Activated CD4-positive, alpha-beta T cell treated with anti-CD3 and anti-CD28 coated beads, Interleukin-2, amount 50 U/mL, for 24 hours (primary cell): ENCODE data around the gene C2orf80.
"Not testable (repeated sequence)": the region's sequence is repeated elsewhere in the genome, so short reads cannot be mapped to it uniquely, and the experiment has no call there.

Source experiments
- DNase-seq, 2 donors: peaks; one replicate each; pipeline ENCODE4 v3.0.0-alpha.2; 2020; ENCODE audit warnings: low read depth in 1 of 2, low spot score in 1 of 2

Gene C2orf80

DNA sequence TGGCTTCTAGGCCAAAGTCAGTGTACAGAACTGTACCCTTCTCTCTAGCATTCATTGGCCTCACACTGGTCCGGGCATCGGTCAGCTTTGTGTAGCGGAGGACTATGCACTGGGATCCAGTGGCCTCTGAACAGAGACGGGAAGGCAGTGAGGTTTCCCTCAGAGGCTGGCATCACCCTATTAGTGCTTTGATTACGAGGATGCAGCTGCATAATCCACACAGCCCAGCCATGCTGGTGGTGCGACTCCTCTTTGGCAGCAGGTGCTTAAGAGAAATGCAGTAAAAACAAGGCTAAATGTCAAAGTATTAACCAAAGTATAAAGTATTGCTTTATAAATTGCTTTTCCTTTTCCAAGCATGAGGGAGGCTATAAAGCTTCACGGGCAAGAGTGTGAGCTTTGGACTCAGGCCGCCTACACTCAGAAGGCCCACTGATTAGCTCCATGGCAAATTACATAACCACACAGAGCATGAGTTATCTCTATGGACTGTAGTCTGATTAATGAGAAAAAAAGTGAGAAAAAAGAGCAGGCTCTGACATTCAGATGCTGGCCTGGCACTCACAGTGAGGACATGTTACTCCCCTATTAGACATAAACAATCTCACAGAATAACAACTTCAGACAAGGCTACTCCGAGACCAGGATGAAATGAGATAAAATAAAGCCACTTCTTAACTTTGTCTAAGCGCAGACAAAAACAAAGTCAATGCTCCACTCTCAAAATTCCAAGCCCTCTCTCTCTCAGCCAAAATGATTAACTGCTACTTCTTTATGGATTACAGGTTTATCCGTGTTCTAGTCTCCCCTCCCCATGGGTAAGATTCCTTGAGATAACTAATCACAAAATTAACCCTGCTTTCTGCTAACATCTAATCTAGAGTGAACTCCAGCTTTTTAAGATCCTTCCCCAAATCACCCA lies 53.8 kb downstream of the C2orf80 start:
- DNase-seq, result no peak

DNA sequence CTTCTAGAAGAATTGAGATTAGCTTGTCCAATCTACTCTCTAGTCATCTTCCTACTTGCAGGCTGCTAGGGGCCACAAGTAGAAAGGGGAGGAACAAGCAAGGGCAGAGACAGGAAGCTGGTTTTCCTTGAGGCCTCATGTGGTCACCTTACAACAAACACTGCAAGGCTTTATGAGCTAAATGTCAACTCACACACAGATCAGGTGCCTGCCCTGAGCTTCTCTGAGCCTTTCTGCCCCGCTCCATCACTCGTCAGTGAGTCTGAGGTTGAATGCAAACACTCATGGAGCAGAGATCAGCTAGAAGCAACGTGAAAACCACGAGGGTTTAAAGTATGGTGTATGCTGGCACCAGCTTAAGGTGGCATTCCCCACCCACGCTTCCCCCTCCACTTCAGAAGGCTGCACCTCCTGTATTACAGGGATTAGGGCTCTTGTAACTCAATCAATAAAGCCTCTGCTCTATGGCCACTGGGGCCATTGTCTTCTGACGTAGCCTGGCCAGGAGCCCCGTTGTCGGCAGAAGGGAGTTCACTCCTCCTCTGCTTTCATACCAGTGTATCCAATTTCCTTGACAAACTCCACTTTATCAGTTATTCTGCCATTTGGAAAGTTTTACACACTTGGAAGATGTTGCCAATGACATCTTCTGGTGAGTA lies 54.8 kb downstream of the C2orf80 start:
- DNase-seq, result no peak

DNA sequence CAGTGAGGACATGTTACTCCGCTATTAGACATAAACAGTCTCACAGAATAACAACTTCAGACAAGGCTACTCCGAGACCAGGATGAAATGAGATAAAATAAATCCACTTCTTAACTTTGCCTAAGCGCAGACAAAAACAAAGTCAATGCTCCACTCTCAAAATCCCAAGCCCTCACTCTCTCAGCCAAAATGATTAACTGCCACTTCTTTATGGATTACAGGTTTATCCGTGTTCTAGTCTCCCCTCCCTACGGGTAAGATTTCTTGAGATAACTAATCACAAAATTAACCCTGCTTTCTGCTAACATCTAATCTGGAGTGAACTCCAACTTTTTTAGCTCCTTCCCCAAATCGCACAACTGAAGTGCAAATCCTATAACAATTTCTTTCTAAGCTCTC lies 59.1 kb downstream of the C2orf80 start:
- DNase-seq, result no peak

DNA sequence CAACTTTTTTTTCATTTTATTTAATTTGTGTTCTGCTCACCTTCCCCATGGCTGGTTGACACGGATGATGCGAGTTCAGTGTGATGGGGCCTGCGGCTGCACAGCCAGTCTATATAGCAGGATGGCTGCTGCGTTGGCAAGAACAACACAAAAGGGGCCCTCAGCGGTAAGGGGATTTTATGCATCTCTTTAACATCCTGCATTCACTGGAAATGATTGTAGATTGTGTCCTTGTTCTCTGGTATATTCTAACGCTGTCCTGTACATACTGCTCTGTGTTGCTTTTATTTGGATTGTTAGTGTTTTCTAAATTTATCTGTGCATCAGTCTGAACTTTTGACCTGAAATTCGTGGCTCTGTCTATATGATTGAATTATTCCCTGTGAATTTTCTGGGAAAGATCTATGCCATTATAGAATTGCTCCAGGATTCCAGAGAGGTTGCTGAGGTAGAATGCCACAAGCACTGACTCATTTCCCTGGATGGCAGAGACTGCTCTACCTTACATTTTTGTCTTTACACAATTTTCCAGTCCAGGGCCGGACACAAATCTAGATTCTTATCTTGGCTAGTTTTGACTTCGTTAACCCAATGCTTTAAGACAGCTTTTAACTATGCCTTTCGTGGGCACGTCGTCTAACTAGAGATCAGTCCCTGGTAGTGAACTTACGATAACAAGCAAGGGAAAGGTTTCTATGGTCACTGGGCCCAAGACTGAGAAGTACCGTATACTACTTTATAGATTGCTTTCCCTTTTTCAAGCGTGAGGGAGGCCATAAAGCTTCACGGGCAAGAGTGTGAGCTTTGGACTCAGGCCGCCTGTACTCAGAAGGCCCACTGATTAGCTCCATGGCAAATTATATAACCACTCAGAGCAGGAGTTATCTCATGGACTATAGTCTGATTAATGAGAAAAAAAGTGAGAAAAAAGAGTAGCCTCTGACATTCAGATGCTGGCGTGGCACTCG lies 59.8 kb downstream of the C2orf80 start, which contains the start of gene CRYGC:
CRYGC (minus strand) TSS at position 85 of the 968 bp plus-strand sequence; CDS start at position 49, 36 bp downstream.
- no peak for DNase-seq

DNA sequence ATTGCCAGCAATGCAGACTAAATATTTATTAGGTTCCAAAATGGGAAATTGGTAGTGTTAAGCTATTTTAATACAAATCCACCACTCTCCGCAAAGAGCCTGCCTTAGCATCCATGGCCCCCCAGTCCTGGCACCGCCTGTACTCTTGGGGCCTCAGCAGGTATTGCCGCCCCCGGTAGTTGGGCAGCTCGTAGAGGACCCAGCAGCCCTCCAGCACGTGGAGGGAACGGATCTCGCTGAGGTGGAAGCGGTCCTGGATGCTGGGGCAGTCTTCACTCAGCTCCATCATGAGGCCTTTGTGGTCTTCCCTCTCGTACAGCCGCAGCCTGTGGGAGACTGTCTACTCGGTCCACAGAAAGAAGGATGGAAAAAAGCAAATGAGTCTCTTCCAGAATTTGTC lies 61.7 kb downstream of the C2orf80 start:
- no peak for DNase-seq

DNA sequence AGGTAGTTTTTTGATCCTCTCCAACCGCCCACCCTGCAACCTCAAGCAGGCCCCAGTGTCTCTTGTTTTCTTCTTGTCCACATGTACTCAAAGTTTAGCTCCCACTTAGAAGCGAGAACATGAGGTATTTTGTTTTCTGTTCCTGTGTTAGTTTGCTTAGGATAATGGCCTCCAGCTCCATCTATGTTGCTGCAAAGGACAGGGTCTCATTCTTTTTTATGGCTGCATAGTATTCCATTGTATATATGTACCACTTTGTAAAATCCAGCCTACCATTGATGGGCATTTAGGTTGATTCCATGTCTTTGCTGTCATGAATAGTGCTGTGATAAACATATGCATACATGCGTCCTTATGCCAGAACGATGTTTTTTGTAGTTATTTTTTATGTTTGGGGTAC lies 62.7 kb downstream of the C2orf80 start:
- no peak for DNase-seq

DNA sequence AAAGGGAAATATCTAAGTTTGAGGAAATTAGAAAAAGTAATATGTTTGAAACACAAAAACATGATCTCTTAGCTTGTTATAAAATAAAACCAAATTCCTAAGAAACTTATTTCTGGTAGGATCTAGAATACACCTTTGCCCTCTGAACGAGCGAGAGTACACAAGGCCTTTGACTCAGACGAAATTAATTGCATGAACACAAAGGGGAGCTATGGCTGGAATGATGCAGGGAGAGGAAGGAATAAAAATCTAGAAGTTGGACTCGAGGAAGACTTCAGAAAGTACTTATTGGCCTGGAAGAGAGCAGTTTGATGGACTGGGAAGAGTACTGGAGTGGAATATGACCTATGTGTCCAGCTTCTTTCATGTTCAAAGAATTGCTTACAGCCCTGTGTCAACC lies 64.6 kb downstream of the C2orf80 start:
- no peak for DNase-seq

DNA sequence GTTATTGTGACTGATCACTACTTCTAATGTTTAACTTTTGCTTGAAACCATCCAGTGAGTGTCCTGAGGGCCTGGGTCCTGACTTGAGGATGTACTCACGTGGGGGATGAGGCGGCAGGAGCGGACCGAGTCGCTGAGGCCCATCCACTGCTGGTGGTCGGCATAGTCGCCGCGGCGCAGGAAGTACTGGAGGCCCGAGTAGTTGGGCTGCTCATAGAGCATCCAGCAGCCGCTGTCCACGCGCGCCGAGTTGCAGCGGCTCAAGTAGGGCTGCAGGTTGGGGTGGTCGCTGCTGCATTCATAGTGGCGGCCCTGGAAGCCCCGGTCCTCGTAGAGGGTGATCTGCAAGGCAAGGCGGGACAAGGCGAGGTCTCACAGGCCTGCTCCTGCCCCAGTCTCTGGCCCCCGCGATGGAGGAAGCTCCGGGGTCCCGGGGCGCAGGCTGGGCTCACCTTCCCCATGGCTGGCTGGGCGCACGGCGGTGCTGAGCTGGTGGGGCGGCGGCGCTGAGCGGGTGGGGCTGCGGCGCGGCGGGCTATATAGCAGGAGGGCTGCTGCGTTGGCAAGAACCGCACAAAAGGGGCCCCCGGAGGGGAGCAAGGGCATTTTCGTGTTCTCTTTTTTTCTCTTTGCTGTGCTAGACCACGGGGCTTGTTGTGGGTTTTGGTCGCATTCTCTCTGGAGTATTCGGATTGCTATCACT lies 65.7 kb downstream of the C2orf80 start, which contains the start of gene CRYGD:
CRYGD (minus strand) TSS at position 512 of the 703 bp plus-strand sequence; CDS start at position 461, 51 bp downstream.
- not testable (repeated sequence) for DNase-seq

DNA sequence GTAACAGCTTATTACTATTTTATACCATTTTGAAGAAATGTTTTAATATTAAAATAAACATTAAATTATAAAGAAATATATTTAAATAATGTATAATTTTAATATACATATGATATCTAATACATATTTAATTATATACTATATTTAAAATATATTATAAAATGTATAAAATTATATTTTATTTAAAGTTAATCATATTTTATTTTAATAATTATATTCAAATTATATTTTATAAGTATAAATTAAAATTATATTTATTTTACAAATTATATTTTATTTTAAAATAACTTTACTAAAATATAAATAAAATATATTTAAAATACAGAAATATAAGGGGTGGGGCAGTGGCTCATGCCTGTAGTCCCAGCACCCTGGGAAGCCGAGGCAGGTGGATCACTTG lies 67.6 kb downstream of the C2orf80 start:
- no peak for DNase-seq

DNA sequence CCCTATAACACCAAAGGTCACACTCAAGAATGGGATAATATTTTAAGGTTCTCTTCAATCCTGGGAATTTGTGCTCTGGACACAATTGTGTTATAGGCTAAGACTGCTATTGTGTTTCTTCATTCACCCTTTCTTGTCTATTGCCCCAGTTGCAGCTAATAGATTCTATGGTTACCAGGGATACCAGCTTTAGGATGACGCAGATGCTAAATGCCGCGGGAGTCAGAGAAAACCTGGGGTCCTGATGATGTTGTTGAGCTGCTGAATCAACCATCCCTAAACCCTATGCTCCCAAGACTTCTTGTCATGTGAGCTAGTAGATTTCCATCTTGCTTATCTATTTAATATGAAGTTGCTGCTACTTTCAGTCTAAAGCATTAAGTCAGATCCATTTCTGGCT lies 70.9 kb downstream of the C2orf80 start:
- DNase-seq, result no peak

DNA sequence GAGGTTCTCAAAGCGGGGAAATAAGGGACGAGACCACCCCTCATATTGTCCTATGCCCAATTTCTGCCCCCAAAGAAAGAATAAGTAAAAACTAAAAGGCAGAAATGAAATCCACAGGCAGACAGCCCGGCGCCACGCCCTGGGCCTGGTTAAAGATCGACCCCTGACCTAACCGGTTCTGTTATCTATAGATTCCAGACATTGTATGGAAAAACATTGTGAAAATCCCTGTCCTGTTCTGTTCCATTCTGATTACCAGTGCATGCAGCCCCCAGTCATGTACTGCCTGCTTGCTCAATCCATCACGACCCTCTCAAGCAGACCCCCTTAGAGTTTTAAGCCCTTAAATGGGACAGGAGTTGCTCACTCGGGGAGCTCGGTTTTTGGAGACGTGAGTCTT lies 72.4 kb downstream of the C2orf80 start:
- DNase-seq, result not testable (repeated sequence)
